B cell (primary cell): ENCODE measurements around the gene HMOX1. TPM values are rescaled to one million over a fixed set of nuclear protein-coding genes. Genes with fewer than 3 reads are reported as not detected.

Experiments used
- ATAC-seq: fragments of 200-7000 bp; cut with Tn5 transposase; one replicate; pipeline ENCODE4 v1.10.0; 2021; ENCODE audit warnings: low read depth, mild to moderate bottlenecking, moderate number of reproducible peaks, moderate library complexity
- CTCF ChIA-PET: fragments of 350-600 bp; sonication (Branson Sonifier 250); formaldehyde crosslinking; loops from one replicate; lab custom pipeline; 2021; ENCODE audit warnings: antibody characterized with exemption, inconsistent platforms; lab: Charles Lee
- POLR2A ChIA-PET: fragments of 350-600 bp; sonication (Branson Sonifier 250); formaldehyde crosslinking; loops from one replicate; lab custom pipeline; 2021; ENCODE audit warnings: antibody characterized with exemption; lab: Charles Lee
- DNase-seq: peaks from one replicate; pipeline ENCODE4 v3.0.0; 2013
- H2AFZ ChIP-seq: 2 replicates; pipeline ENCODE4 v1.6.1; 2012; ENCODE audit warnings: mild to moderate bottlenecking, low read depth, low read length; ENCODE audit not compliant: insufficient read depth, poor library complexity, severe bottlenecking
- H3K27ac ChIP-seq, 2 donors: 1 replicate in 1 of 2; 2 replicates in 1 of 2; pipeline ENCODE4 v1.5.1; 2012 to 2013; ENCODE audit warnings: low read length in 2 of 2, mild to moderate bottlenecking in 2 of 2, moderate library complexity in 1 of 2
- H3K27me3 ChIP-seq, 4 experiments: fragments of 200-600 bp in 1 of 4; sonication (generic) in 1 of 4; replicated peaks in 1 of 4; 1 replicate in 2 of 4; 2 replicates in 2 of 4; pipeline versions ENCODE4 v1.6.1 to v1.7.0; 2013 to 2016; ENCODE audit warnings: low read length in 3 of 4, mild to moderate bottlenecking in 2 of 4, mixed read lengths in 1 of 4, moderate library complexity in 1 of 4; ENCODE audit not compliant: insufficient read depth in 4 of 4, control insufficient read depth in 3 of 4; ENCODE audit errors: control extremely low read depth in 1 of 4
- H3K36me3 ChIP-seq, 2 experiments: replicated peaks in 1 of 2; 1 replicate in 1 of 2; 2 replicates in 1 of 2; pipeline versions ENCODE4 v1.6.1 to v1.7.1; 2013; ENCODE audit warnings: low read length in 1 of 2; ENCODE audit not compliant: insufficient read depth in 2 of 2, control insufficient read depth in 1 of 2; ENCODE audit errors: control extremely low read depth in 1 of 2, extremely low read depth in 1 of 2
- H3K4me1 ChIP-seq, 2 donors: fragments of 200-600 bp in 1 of 2; sonication (generic) in 1 of 2; 1 replicate in 1 of 2; 2 replicates in 1 of 2; pipeline versions ENCODE4 v1.5.1 to v1.6.1; 2013 to 2017; ENCODE audit warnings: low read length in 2 of 2; ENCODE audit not compliant: control insufficient read depth in 2 of 2, insufficient read depth in 2 of 2
- H3K4me2 ChIP-seq: replicated peaks from 2 replicates; pipeline ENCODE3; 2012; ENCODE audit warnings: mild to moderate bottlenecking, low read depth, low read length; ENCODE audit not compliant: poor library complexity, severe bottlenecking
- H3K4me3 ChIP-seq, 5 experiments: fragments of 200-600 bp in 1 of 5; sonication (generic) in 1 of 5; 1 replicate in 3 of 5; 2 replicates in 2 of 5; pipeline versions ENCODE4 v1.5.1 to v1.7.0; 2011 to 2016; ENCODE audit warnings: low read length in 4 of 5, mild to moderate bottlenecking in 4 of 5, low read depth in 2 of 5, control low read depth in 1 of 5, moderate library complexity in 1 of 5; ENCODE audit not compliant: insufficient read depth in 1 of 5; ENCODE audit errors: control extremely low read depth in 1 of 5, extremely low read depth in 1 of 5
- H3K79me2 ChIP-seq: fragments of 200-600 bp; sonication (generic); one replicate; pipeline ENCODE4 v1.6.0; 2016; ENCODE audit warnings: low read length; ENCODE audit not compliant: control insufficient read depth, insufficient read depth
- H3K9ac ChIP-seq: fragments of 200-600 bp; sonication (generic); 2 replicates; pipeline ENCODE4 v1.6.1; 2017; ENCODE audit warnings: mild to moderate bottlenecking, low read length, moderate library complexity
- H3K9me3 ChIP-seq, 3 donors: one replicate each; pipeline versions ENCODE4 v1.6.1 to v1.7.1; 2013; ENCODE audit warnings: low read length in 2 of 3; ENCODE audit not compliant: control insufficient read depth in 2 of 3, insufficient read depth in 1 of 3; ENCODE audit errors: control extremely low read depth in 1 of 3
- H4K20me1 ChIP-seq: 2 replicates; pipeline ENCODE4 v1.6.0; 2012; ENCODE audit warnings: mild to moderate bottlenecking, low read length; ENCODE audit not compliant: insufficient read depth, control insufficient read depth, poor library complexity, severe bottlenecking
- H3K27ac Mint-ChIP-seq: one replicate; pipeline ENCODE4 v1.8.0; 2021; ENCODE audit warnings: mixed read lengths
- H3K27me3 Mint-ChIP-seq: one replicate; pipeline ENCODE4 v1.8.0; 2021; ENCODE audit warnings: mixed read lengths
- H3K4me1 Mint-ChIP-seq: one replicate; pipeline ENCODE4 v1.8.0; 2021; ENCODE audit warnings: mixed read lengths
- H3K4me3 Mint-ChIP-seq: one replicate; pipeline ENCODE4 v1.8.0; 2021; ENCODE audit warnings: mixed read lengths
- H3K9me3 Mint-ChIP-seq: one replicate; pipeline ENCODE4 v1.8.0; 2022; ENCODE audit warnings: mixed read lengths; ENCODE audit not compliant: insufficient read depth
- CTCF ChIP-seq: fragments of 200-600 bp; IDR thresholded peaks from one replicate; pipeline ENCODE4 v1.8.0; 2022; ENCODE audit warnings: antibody characterized with exemption, mild to moderate bottlenecking
- EZH2 ChIP-seq: IDR thresholded peaks from 2 replicates; pipeline ENCODE4 v1.6.1; 2012; ENCODE audit warnings: borderline replicate concordance, low read depth, mild to moderate bottlenecking, moderate library complexity, low read length; ENCODE audit not compliant: insufficient read depth, poor library complexity, severe bottlenecking
- WGBS: methylation state at CpG from one replicate; pipeline ENCODE4 v1.1.5; 2013; ENCODE audit warnings: missing lambda C conversion rate; ENCODE audit not compliant: insufficient coverage; 5-methylcytosine and 5-hydroxymethylcytosine counted together
- intact Hi-C: fragments of 100-400 bp; cut with micrococcal nuclease; formaldehyde crosslinking; loops from one replicate; pipeline ENCODE4 v1.10.0; 2022
- polyA plus RNA-seq: library from polyadenylated mRNA; depleted of rRNA; stranded (reverse); fragments of >200 nt; gene quantifications from 2 replicates; pipeline ENCODE4 v1.2.3, GENCODE V29; 2012
- total RNA-seq, 2 donors: library from RNA; stranded (reverse); fragments of 120-200 nt in 1 of 2; gene quantifications; 1 replicate in 1 of 2; 2 replicates in 1 of 2; pipeline versions ENCODE4 v1.2.3 to v1.2.4, GENCODE V29; 2013 to 2022

HMOX1 gene
- total and polyA plus RNA-seq, 2 donors (not counting 1 experiment from before 2014, with no cell fraction given) = 9.4 to 21.9 TPM

- no peak overlapping the region for H3K4me3 Mint-ChIP-seq
- H3K9me3 Mint-ChIP-seq = no peaks in the 10 kb centered on the region
- Histone ChIP-seq H3K4me2 (no peak overlapping the region), H3K4me3 (no peak overlapping the region), H4K20me1 (no peaks in the 10 kb centered on the region), H3K36me3 (peaks cover 0 to 55% of the 10 kb centered on the region in 2 experiments), H3K4me1 (peaks cover 10 to 27% of the 10 kb centered on the region in 2 donors), H3K27ac (no peak overlapping the region), H3K79me2 (no peaks in the 10 kb centered on the region), H3K9me3 (peaks cover 0 to 3% (median 0%) of the 10 kb centered on the region in 3 donors), H3K9ac (no peak overlapping the region), H2AFZ (no peak overlapping the region), H3K27me3 (no peaks in the 10 kb centered on the region)
- intact Hi-C loops = no loop called here
- no peaks in the 10 kb centered on the region for H3K27me3 Mint-ChIP-seq
- ChIA-PET CTCF (no interaction called here), POLR2A (no interaction called here)
- DNase-seq = no peak
- no peak overlapping the region for H3K27ac Mint-ChIP-seq
- no peak for ATAC-seq
- TF ChIP-seq CTCF = no peak
- TF ChIP-seq EZH2 = no peak
- 91% methylated on average over 6 of the region's 6 CpGs for WGBS
- H3K4me1 Mint-ChIP-seq = peaks cover 17% of the 10 kb centered on the region
Observed at GRCh38 chr22:35332278-35332677, 48.6 kb upstream of the HMOX1 start.

- no peak overlapping the region for H2AFZ ChIP-seq
- intact Hi-C loops = no loop called here
- no peaks in the 10 kb centered on the region for H4K20me1 ChIP-seq
- H3K4me3 ChIP-seq = no peak overlapping the region
- Mint-ChIP-seq H3K4me3 (no peak overlapping the region), H3K27ac (no peak overlapping the region), H3K9me3 (no peaks in the 10 kb centered on the region), H3K27me3 (no peaks in the 10 kb centered on the region), H3K4me1 (peaks cover 17% of the 10 kb centered on the region)
- peaks cover 0 to 49% of the 10 kb centered on the region in 2 experiments for H3K36me3 ChIP-seq
- peaks cover 10 to 27% of the 10 kb centered on the region in 2 donors for H3K4me1 ChIP-seq
- no peak overlapping the region for H3K4me2 ChIP-seq
- TF ChIP-seq CTCF = no peak
- no peak for TF ChIP-seq EZH2
- no peaks in the 10 kb centered on the region for H3K79me2 ChIP-seq
- no peak overlapping the region for H3K9ac ChIP-seq
- no peak overlapping the region for H3K27ac ChIP-seq
- WGBS = 96% methylated on average over 7 of the region's 7 CpGs
- no peaks in the 10 kb centered on the region for H3K27me3 ChIP-seq
- ATAC-seq (no peak), DNase-seq (no peak)
- no peaks in the 10 kb centered on the region for H3K9me3 ChIP-seq
- POLR2A ChIA-PET = no interaction called here
- CTCF ChIA-PET = no interaction called here
Observed at GRCh38 chr22:35333220-35333619, 47.7 kb upstream of the HMOX1 start.
